UCSD-AML1 (cell line): ENCODE results near the gene TMEM87B.
"Not testable (repeated sequence)": the region's sequence is repeated elsewhere in the genome, so short reads cannot be mapped to it uniquely, and the experiment has no call there.

Source experiments
- DNase-seq: peaks from one replicate; lab custom pipeline; 2025; ENCODE audit not compliant: unreplicated experiment; lab: John Stamatoyannopoulos, UW

Gene TMEM87B

DNA sequence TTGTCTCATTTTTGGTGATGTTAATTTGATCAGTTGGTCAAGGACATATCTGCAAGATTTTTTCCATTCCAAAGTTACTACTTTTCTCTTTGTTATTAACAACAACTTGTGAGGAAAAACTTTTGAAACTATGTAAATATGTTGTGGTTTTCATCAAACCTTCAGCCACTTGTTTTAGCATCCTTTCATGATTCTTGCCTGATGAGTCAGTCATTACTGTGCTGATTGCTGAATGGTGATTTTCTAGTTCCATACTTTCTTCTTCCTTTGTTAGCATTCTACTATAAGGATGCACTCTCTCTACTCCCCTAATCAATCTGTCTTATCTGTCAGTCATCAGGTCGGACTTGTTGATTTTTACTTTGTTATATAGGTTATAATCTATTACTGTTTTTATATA is 10.9 kb downstream of the TMEM87B start:
- no peak for DNase-seq

DNA sequence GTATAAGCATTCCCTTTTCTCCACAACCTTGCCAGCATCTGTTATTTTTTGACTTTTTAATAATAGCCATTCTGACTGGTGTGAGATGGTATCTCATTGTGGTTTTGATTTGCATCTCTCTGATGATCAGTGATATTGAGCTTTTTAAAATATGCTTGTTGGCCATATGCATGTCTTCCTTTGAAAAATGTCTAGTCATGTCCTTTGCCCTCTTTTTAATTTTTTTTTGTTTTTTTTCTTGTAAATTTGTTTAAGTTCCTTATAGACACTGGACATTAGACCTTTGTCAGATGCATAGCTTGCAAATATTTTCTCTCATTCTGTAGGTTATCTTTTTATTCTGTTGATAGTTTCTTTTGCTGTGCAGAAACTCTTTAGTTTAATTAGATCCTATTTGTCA is 14.7 kb downstream of the TMEM87B start:
- not testable (repeated sequence) for DNase-seq

DNA sequence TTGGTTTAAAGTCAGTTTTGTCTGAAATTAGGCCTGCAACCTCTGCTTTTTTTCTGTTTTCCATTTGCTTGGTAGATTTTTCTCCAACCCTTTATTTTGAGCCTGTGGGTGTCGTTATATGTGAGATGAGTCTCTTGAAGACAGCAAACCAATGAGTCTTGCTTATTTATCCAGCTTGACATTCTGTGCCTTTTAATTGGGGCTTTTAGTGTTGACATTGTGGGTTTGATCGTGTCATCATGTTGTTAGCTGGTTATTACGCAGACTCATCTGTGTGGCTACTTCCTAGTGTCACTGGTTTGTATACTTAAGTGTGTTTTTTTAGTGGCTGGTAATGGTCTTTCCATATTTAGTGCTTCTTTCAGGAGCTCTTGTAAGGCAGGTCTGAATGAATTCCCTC is 18.8 kb downstream of the TMEM87B start:
- DNase-seq = no peak

DNA sequence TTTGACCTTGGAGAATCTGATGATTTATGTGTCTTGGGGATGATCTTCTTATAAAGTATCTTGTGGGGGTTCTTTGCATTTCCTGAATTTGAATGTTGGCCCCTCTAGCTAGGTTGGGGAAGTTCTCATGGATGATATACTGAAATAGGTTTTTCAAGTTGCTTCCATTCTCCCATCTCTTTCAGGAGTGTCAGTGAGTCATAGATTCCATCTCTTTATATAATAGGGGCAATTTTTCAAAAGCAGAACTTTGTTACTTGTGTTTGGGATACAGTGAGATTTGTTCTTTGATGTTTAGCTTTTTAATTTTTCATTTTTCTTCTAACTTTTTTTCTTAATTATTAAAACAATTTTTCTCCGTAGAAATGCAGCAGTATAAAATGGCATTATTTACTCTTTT is 19.4 kb downstream of the TMEM87B start:
- no peak for DNase-seq

DNA sequence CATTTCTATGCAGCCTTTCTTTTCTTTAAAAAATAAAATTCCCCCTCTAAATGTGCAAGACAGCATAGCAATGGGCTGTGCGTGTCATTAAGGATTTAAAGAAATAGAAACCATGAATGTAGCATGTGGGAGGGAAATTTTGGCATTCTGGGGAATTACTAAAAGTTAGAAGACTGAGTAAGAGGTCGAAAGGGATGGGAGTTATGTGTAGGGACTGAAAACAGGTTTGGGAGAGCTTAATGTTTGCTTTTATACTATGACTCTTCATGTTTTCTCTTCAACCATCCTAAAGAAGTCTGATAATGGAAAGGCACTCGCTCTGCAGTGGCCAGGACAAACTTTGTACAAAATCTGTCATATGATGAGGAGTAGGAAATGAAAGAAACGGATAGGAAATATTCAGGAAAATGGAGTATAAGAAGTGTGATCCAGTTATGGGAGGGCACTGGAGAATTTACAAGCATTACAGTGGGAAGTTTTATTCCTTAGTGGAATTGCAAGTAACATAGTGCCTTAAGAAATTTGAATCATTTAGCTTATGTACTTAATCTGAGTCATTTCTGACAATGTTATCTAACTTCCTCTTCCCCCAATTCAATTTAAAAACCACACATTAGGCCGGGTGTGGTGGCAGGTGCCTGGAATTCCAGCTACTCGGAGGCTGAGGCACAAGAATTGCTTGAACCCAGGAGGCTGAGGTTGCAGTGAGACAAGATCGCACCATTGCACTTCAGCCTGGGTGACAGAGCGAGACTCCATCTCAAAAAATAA is 20.6 kb downstream of the TMEM87B start:
- peak; percentile 16 for DNase-seq

DNA sequence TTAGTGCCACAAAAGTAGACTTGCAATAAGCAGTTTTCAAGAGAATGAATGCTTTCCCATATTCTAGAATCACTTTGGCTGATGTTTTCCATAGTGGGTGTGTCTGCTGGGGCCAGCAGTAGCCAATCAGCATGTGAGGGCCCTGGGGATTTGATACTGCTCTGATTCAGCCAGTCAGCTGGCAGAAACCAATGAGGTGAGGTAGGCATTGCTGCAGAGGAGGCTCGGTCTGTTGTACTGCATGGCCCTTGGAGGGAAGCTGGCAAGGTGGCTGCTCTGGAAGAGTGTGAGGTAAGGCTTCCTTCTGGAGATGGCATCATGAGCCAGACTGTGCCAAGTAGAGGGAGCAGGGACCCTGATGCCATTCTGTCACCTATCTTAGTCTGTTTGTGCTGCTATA is 22.7 kb downstream of the TMEM87B start:
- no peak for DNase-seq

DNA sequence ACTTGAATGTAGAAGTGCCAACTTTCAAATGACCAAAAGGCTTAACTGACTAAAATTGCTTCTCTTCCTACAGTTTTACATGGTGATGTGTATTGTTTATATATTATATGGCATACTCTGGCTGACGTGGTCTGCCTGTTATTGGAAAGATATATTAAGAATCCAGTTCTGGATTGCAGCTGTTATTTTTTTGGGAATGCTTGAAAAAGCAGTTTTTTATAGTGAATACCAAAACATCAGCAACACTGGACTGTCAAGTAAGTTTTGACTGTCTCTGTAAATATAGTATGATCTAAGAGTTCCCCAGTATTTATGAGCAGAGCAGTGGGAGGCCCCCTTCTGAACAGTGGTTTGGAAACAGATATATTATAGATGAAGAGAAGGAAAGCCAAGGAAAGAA is 26.2 kb downstream of the TMEM87B start:
- DNase-seq = no peak

DNA sequence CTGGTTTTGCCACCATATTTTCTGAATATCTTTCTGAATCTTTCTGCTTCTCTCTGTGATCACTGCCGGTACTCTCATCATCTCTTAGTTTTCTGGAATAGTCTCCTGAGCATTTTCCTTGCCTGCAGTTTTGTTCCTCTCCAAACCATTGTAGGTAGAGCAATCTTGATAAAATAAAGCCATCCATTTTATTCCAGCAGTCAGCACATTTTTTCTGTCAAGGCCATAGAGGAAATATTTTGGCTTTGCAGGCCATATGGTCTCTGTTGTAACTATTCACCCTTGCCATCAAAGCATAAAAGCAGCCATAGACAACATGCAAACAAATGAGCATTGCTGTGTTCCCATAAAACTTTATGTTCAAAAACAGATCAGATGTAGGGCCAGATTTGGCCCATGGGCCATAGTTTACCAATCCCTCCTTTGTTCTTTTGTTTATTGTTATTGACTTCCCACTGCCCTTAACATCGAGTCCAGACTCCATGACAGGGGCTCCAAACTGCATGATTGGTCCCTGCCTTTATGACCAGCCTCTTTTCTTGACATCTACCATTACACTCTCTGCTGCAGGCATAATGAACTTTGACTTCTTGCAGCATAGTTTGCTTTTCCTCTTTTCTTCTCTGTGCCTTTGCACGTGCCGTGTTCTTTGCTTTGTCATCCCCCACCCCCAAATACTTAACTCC is 29.8 kb downstream of the TMEM87B start:
- DNase-seq = no peak

DNA sequence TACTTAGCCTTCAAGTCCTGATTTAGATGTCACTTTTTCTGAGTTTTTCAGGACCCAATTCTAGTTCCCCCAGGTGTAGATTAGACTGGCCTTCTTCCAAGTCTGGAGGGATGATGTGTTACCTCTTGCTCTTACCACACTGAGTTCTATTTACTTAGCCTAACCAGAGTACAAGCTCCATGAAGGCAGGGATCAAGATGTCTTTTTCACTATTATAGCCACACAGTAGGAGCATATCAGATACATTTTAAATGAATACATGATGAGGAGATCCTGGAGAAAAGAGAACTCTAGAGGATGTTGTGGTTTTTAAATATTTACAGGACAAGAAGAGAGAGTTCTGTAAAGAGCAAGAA is 30.3 kb downstream of the TMEM87B start:
- DNase-seq = no peak

DNA sequence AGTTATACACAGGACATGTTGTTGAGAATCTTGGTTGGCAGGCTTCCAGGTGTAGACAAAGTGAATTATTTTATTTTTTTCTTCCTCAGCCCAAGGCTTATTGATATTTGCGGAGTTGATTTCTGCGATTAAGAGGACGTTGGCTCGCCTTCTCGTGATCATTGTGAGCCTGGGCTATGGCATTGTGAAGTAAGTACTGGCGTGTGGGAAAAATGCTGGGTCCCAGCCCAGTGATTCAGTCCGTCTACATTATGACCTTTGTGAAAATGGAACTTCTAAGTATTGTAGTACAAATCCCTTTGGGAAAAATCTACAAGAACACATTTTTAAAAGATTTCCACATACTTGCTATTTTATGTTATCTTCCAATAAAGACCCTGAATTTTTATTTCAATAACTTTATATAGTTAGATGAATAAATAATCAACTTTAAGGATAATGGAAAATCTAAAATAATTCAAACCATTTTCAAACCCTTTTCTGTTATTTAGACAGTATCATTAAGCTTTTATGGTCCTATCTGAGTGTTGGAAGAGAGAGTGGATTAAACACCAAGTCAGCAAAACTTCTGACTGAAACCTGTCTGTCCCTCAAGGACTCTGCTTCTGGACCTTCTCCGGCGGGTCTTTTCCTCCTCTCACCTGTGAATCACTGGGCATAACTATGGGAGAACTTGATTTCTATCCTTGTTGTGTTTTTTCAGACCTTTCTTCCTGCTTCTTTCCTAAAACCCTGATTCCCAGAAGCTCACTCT is 31.0 kb downstream of the TMEM87B start:
- DNase-seq = no peak

DNA sequence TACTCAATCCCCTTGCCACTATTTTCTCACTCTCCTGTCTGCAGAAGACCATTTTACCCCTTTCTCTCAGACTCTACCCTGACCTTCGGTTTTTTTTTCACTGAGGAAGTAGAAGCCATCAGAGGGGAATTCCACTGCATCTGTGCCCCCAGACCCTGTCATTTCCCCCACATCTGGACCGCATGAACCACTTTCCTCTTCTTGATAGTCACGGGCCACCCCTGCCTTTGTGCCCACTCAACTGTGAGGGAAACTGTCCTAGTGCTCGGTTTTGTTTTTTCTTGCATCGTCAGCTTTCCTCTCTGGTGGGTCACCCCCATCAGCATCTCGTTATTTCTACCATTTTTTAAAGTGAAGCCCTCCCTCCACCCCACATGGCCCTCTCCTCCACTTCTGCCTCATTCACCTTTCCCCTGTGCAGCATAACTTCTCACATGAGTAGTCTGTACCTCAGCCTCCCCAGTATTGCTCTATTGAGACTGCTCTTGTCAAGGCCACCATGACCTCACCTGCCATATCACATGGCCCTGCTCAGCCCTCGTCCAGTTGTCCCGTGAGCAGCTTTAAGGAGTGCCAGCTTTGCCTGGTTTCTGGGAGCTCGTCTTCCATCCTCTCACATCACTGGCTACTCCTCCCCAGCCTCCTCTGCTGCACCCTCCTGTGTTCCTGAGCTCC is 32.4 kb downstream of the TMEM87B start:
- DNase-seq = no peak

DNA sequence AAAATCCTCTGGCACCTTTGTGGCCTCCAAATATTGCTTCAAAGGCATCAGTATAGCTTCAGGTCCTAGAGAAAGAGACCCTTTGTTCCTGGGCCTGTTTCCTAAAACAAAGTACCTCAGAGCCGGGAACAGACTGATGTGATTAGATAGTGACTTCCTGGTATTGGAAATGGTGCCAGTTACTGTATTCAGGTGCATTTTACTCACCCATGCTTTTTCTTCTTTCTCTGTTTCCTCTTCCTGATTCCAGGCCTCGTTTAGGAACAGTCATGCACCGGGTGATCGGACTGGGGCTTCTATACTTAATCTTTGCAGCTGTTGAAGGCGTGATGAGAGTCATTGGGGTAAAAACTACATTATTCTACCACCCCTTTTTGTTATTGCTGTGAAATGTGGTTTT is 34.3 kb downstream of the TMEM87B start:
- no peak for DNase-seq

DNA sequence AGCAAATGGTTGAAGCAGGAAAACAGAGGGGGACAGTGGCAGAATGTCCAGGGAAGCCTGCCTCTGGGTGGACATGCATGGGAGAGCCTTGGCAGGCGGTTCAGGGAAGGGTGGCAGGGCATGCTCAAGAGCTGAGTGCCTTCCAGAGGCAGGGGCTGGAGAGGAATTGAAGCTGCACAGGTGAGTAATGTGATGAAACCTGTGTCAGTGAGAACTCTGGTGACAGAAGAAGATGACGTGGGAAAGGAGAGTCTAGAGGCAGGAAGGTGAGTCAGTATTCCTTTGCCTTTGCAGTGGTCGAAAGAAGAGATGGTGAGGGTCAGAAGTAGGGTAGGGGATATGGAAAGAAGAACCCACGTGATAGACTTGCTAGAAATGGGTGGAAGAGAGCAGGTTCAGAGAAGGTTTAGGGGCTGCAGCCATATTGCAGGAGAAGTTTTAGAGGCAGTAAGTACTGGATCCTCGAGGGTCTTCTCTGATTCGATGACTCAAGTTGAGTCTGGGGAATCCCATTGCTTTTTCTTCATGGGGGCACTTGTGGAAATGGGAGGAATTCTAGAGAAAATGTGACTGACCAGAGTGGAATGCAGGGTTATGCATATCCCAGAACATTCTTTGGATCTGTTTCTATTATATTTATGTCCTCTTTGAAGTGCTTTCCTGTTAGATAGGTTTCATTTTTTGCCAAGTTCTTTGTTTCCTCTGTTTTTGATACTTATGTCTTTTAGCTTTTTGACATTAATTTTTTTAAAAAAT is 37.4 kb downstream of the TMEM87B start:
- no peak for DNase-seq

DNA sequence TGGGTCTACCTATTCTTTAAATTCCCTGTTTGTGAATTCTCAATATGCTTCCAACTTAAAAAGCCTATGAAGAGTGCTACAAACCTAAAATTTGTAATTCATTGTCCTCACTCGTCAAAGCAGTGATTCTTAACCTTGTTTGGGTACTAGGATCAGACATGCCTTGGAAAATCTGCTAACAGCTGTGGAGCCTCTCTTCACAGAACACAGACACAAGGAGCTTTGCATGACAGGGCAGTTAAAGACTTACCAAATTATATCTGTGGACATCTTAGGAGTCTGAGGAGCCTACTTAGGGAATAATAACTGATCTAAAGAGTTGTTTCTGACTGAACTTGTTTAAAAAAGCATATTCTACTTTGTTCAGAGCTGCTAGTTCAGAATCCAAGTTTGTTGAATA is 38.1 kb downstream of the TMEM87B start:
- no peak for DNase-seq

DNA sequence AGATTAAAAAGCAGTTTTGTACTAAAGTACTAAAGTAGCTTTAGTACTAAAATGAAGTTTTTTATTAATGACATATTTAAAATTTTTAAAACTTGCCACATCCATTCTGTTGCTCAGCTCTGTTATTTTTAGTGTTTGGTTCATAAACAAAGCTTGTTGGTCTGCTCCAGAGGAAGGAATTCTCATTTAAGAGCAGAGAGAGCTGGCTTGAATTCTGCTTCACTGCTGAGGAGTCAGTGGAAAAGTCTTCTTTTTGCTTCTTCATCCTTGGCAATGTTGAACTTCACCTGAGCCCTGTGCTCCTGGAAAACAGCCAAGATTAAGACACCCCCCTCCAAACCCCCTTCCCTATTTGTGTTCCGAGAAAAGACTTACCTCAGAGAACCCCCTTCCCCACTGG is 40.6 kb downstream of the TMEM87B start:
- no peak for DNase-seq

DNA sequence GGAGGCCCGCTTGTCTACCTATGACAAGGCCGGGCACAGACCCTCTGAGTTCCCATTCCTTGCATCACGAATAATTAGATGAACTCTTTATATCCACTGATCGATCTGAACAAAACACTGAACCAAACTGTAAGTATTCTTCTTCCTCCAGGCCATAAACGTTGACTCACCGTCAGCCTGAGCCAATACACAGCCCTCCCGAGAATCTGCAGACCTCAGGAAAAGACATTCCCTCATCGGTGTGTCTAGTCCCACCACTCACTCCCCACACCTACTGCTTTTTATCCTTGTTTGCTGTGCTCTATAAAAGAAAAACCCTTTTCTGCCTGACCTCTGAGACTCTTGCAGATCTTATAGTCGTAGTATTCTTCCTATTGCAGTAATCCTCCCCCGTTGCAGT is 41.0 kb downstream of the TMEM87B start:
- no peak for DNase-seq

DNA sequence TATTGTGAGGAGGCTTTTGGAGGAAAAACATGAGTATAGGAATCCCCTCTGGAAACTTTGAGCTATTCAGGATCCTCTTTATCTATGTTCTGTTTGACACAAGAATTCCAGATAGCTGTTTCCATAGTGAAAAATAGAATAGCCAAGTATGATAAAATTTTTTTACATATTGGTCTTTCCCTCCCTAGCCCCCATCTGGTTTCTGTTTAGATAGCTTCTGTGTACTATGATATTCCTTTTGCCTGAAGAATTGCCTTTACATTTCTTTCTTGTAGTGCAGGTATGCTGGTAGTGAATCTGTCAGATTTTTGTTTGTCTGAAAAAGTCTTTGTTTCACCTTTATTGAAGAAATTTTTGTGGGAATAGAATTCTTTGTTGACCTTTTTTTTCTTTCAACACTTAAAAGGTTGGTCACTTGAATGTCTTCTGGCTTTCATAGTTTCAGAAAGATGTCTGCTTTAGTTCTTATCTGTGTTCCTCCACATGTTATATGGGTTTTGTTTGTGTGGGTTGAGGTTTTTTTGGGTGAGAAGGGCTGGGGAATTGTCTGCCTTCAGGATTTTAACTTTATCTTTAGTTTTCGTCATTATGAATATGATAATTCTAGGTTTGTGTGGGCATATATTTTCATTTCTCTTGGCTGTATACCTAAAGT is 53.2 kb downstream of the TMEM87B start:
- DNase-seq = no peak

DNA sequence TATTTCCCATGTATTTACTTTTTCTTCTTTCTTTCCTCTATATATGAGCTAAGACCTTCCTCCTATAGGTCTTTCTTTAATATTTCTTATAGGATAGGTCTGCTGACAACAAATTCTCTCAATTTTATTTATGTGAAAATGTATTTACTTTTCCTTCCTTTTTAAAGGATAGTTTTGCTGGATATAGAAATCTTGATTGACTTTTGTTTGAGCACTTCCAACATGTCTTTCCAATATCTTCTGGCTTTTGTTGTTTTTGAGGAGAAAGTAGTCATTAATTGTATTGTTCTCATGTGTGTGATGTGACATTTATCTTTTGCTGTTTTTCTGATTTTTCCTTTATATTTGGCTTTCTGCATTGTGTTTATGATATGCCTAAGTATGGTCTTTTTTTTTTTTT is 54.2 kb downstream of the TMEM87B start:
- DNase-seq = no peak

DNA sequence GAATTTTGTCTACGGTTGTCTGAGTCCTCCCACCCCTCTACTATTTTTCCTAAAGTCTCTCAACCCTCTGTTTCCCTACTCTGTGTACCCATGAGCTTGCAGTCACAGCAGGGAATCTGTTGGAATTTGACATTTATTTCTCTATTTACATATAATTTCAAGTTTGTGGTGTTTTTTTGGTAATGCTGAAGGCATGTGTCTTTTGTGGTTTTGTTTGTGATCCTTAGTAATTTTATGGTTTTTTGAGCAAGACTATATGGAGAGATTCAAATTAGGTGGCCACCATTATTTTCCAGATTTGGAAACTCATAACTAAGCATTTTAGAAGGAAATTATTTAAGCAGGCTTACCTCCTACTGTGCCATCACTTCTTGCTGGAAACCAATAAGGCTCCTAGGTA is 55.9 kb downstream of the TMEM87B start:
- no peak for DNase-seq

DNA sequence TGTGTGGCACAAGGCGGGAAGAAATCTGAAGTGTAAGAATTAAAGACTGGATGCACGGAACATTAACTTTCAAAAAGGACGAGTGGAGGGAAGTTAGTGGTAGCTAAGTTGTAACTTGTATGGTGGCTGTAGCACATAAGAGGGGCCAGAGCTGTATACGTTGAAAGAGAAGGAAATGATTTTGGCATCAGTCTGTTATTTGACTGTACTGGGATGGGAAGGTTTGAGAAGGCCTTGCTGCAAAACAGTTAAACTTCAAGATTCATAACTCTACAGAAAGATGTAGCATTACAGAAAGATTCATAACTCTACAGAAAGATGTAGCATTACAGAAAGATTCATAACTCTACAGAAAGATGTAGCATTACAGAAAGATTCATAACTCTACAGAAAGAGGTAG is 58.3 kb downstream of the TMEM87B start:
- DNase-seq = not testable (repeated sequence)
